HCT116 (cell line): ENCODE results near the gene PRKG2. TPM values are rescaled to one million over a fixed set of nuclear protein-coding genes. Genes with fewer than 3 reads are reported as not detected.
A peak's percentile ranks its signal among the peaks of the same experiment; 100 is the strongest.

ENCODE experiments used
- ATAC-seq: fragments of 200-7000 bp; cut with Tn5 transposase; 2 replicates; pipeline ENCODE4 v1.9.1; 2020; ENCODE audit warnings: mild to moderate bottlenecking, moderate library complexity
- BruUV-seq: library from RNA; stranded (reverse); fragments of 400-500 nt; replicated peaks from 2 replicates; lab custom pipeline; 2021; lab: Mats Ljungman, UMichigan
- CTCF ChIA-PET: fragments of 300-600 bp; sonication (Branson Sonifier 250); formaldehyde crosslinking; loops from one replicate; lab custom pipeline; 2021; ENCODE audit warnings: antibody characterized with exemption; lab: Charles Lee
- POLR2A ChIA-PET: fragments of 300-600, 350-600 bp; sonication (Branson Sonifier 250); formaldehyde crosslinking; loops from one replicate; lab custom pipeline; 2021; ENCODE audit warnings: antibody characterized with exemption; lab: Charles Lee
- RAD21 ChIA-PET, 2 experiments: fragments of 300-600 bp; sonication (Branson Sonifier 250); formaldehyde crosslinking; loops; one replicate each; lab custom pipeline; 2023; ENCODE audit warnings: low total read pairs in 2 of 2; ENCODE audit not compliant: uncharacterized antibody in 2 of 2, unreplicated experiment in 2 of 2, low non-redundant PET in 1 of 2; lab: Charles Lee
- DNase-seq: peaks from one replicate; pipeline ENCODE4 v3.0.0-alpha.2; 2010; ENCODE audit warnings: low read depth, low spot score
- H2AFZ ChIP-seq: fragments of 200-600 bp; shearing (Covaris generic), sonication (generic); 2 replicates; pipeline ENCODE4 v1.6.1; 2017; ENCODE audit warnings: low read depth, mixed run types, mixed read lengths, antibody characterized with exemption, low read length; ENCODE audit not compliant: poor library complexity, severe bottlenecking
- H3K27ac ChIP-seq: 2 replicates; pipeline ENCODE4 v1.5.1; 2012; ENCODE audit warnings: low read depth, low read length
- H3K27me3 ChIP-seq: fragments of 200-600 bp; sonication (generic); 2 replicates; pipeline ENCODE4 v1.6.1; 2016; ENCODE audit warnings: mixed run types, low read length, mixed read lengths; ENCODE audit not compliant: insufficient read depth
- H3K36me3 ChIP-seq, 2 experiments: fragments of 200-500 bp in 1 of 2; fragments of 200-600 bp in 1 of 2; sonication (Bioruptor generic) in 1 of 2; sonication (generic) in 1 of 2; 2 replicates each; pipeline versions ENCODE4 v1.5.1 to v1.6.1; 2014 to 2016; ENCODE audit warnings: low read length in 2 of 2, inconsistent platforms in 1 of 2, mixed read lengths in 1 of 2, mixed run types in 1 of 2; ENCODE audit not compliant: insufficient read depth in 2 of 2, control insufficient read depth in 1 of 2
- H3K4me1 ChIP-seq, 2 experiments: fragments of 200-600 bp in 1 of 2; sonication (generic) in 1 of 2; 2 replicates each; pipeline versions ENCODE4 v1.5.1 to v1.6.1; 2012 to 2017; ENCODE audit warnings: low read length in 2 of 2, inconsistent platforms in 1 of 2, mild to moderate bottlenecking in 1 of 2, mixed read lengths in 1 of 2, mixed run types in 1 of 2, moderate library complexity in 1 of 2; ENCODE audit not compliant: insufficient read depth in 2 of 2, control insufficient read depth in 1 of 2
- H3K4me2 ChIP-seq: fragments of 200-600 bp; sonication (generic); 2 replicates; pipeline ENCODE4 v1.6.1; 2017; ENCODE audit warnings: mixed run types, low read length, mixed read lengths
- H3K4me3 ChIP-seq, 2 experiments: fragments of 200-600 bp in 1 of 2; sonication (generic) in 1 of 2; replicated peaks in 1 of 2; 2 replicates each; pipeline ENCODE4 v1.5.1; 2011 to 2016; ENCODE audit warnings: low read length in 2 of 2, control low read depth in 1 of 2, low read depth in 1 of 2, mild to moderate bottlenecking in 1 of 2, mixed read lengths in 1 of 2, mixed run types in 1 of 2
- H3K79me2 ChIP-seq: fragments of 200-600 bp; sonication (generic); 2 replicates; pipeline ENCODE4 v1.6.1; 2017; ENCODE audit warnings: mild to moderate bottlenecking, mixed run types, low read length, moderate library complexity, mixed read lengths; ENCODE audit not compliant: insufficient read depth
- H3K9ac ChIP-seq: fragments of 200-600 bp; sonication (generic); 2 replicates; pipeline ENCODE4 v1.6.1; 2016; ENCODE audit warnings: low read length, mixed read lengths
- H3K9me2 ChIP-seq: fragments of 200-600 bp; sonication (generic), shearing (Covaris generic); 2 replicates; pipeline ENCODE4 v1.6.1; 2017; ENCODE audit warnings: mixed run types, mild to moderate bottlenecking, moderate library complexity; ENCODE audit not compliant: insufficient read depth
- H3K9me3 ChIP-seq, 2 experiments: fragments of 200-500 bp in 1 of 2; fragments of 200-600 bp in 1 of 2; sonication (Bioruptor generic) in 1 of 2; sonication (generic) in 1 of 2; 2 replicates each; pipeline ENCODE4 v1.6.1; 2014 to 2017; ENCODE audit warnings: low read length in 2 of 2, mixed read lengths in 2 of 2, inconsistent platforms in 1 of 2, low read depth in 1 of 2, mild to moderate bottlenecking in 1 of 2, mixed run types in 1 of 2, moderate library complexity in 1 of 2; ENCODE audit not compliant: control insufficient read depth in 1 of 2, insufficient read depth in 1 of 2
- H4K20me1 ChIP-seq: fragments of 200-600 bp; sonication (generic), shearing (Covaris generic); 2 replicates; pipeline ENCODE4 v1.6.1; 2017; ENCODE audit warnings: mixed run types, mild to moderate bottlenecking, moderate library complexity; ENCODE audit not compliant: insufficient read depth
- CEBPB ChIP-seq: IDR thresholded peaks from 2 replicates; pipeline ENCODE4 v1.6.1; 2012; ENCODE audit warnings: low read depth
- RAD21 ChIP-seq: IDR thresholded peaks from 2 replicates; pipeline ENCODE4 v1.6.1; 2012; ENCODE audit warnings: low read depth, mild to moderate bottlenecking
- SP1 ChIP-seq: IDR thresholded peaks from 2 replicates; pipeline ENCODE4 v1.6.1; 2012; ENCODE audit warnings: low read depth
- intact Hi-C: fragments of 100-400 bp; cut with micrococcal nuclease; formaldehyde crosslinking; loops from 2 replicates; pipeline ENCODE4 v1.10.0; 2022
- total RNA-seq: library from RNA; stranded (reverse); gene quantifications from one replicate; pipeline ENCODE4 v1.2.1, GENCODE V29; 2021; ENCODE audit not compliant: unreplicated experiment
- TF ChIP-seq, protein P1 (sequence below): IDR thresholded peaks from 2 replicates; pipeline ENCODE4 v1.6.1; 2011; ENCODE audit warnings: mild to moderate bottlenecking, low read length, moderate library complexity; ENCODE audit not compliant: insufficient replicate concordance; ENCODE audit errors: extremely low read depth
- TF ChIP-seq, protein P2 (sequence below), 3 experiments: fragments of 200-600 bp in 1 of 3; sonication (generic) in 1 of 3; IDR thresholded peaks in 2 of 3; conservative IDR thresholded peaks in 1 of 3; 2 replicates each; pipeline ENCODE4 v1.5.1; 2012 to 2017; ENCODE audit warnings: low read depth in 2 of 3, low read length in 2 of 3, antibody characterized with exemption in 1 of 3, borderline replicate concordance in 1 of 3, control low read depth in 1 of 3, mild to moderate bottlenecking in 1 of 3, mixed read lengths in 1 of 3, mixed run types in 1 of 3, moderate library complexity in 1 of 3; ENCODE audit not compliant: insufficient read depth in 1 of 3

The PRKG2 gene
- total RNA-seq, 1 experiment from 2014 or later: 2.1 TPM

- TF ChIP-seq, protein P1, sequence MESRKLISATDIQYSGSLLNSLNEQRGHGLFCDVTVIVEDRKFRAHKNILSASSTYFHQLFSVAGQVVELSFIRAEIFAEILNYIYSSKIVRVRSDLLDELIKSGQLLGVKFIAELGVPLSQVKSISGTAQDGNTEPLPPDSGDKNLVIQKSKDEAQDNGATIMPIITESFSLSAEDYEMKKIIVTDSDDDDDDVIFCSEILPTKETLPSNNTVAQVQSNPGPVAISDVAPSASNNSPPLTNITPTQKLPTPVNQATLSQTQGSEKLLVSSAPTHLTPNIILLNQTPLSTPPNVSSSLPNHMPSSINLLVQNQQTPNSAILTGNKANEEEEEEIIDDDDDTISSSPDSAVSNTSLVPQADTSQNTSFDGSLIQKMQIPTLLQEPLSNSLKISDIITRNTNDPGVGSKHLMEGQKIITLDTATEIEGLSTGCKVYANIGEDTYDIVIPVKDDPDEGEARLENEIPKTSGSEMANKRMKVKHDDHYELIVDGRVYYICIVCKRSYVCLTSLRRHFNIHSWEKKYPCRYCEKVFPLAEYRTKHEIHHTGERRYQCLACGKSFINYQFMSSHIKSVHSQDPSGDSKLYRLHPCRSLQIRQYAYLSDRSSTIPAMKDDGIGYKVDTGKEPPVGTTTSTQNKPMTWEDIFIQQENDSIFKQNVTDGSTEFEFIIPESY: no peak
- TF ChIP-seq CEBPB: no peak
These were observed at the start of gene PRKG2 (continued) for GRCh38 chr4:81214881-81215868.

GRCh38 chr4:81260443-81261101, 45.5 kb upstream of the PRKG2 start:
- ChIA-PET CTCF (interaction anchor here (0.9 to 2.3 kb wide), 5 partner anchors 9 to 191 kb away, joined by 3 to 18 read pairs (median 5); no protein-coding TSS in a partner anchor), POLR2A (no interaction called here), RAD21 (no interaction called here)
- H3K9ac ChIP-seq: no peak overlapping the region
- peak overlapping the region; percentile 17 for H2AFZ ChIP-seq
- no peaks in the 10 kb centered on the region for H3K79me2 ChIP-seq
- TF ChIP-seq RAD21 (peak; percentile 40), SP1 (no peak)
- TF ChIP-seq, protein P2, sequence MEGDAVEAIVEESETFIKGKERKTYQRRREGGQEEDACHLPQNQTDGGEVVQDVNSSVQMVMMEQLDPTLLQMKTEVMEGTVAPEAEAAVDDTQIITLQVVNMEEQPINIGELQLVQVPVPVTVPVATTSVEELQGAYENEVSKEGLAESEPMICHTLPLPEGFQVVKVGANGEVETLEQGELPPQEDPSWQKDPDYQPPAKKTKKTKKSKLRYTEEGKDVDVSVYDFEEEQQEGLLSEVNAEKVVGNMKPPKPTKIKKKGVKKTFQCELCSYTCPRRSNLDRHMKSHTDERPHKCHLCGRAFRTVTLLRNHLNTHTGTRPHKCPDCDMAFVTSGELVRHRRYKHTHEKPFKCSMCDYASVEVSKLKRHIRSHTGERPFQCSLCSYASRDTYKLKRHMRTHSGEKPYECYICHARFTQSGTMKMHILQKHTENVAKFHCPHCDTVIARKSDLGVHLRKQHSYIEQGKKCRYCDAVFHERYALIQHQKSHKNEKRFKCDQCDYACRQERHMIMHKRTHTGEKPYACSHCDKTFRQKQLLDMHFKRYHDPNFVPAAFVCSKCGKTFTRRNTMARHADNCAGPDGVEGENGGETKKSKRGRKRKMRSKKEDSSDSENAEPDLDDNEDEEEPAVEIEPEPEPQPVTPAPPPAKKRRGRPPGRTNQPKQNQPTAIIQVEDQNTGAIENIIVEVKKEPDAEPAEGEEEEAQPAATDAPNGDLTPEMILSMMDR (IDR thresholded peaks at IDR 0.05 in 2 of 3, conservative IDR thresholded peaks at IDR 0.05 in 1 of 3; ENCODE audit: borderline replicate concordance in 1 of 3, insufficient read depth in 1 of 3, low read depth in 2 of 3, low read length in 2 of 3): peak; percentile 17 to 63 (median 56); a peak in 5 of 6 replicates
- no peaks in the 10 kb centered on the region for H3K9me2 ChIP-seq
- no TSS peak for BruUV-seq
- H3K36me3 ChIP-seq: no peaks in the 10 kb centered on the region
- peak; percentile 62 for ATAC-seq
- no peaks in the 10 kb centered on the region for H3K4me1 ChIP-seq
- no peak overlapping the region for H3K4me2 ChIP-seq
- H3K4me3 ChIP-seq: no peak overlapping the region
- H3K27me3 ChIP-seq: no peaks in the 10 kb centered on the region
- H3K27ac ChIP-seq: no peak overlapping the region
- DNase-seq: no peak
- H3K9me3 ChIP-seq: no peaks in the 10 kb centered on the region
- intact Hi-C loops: loop anchor here (1.0 kb wide), 1 partner anchor 191 kb away; no protein-coding TSS in a partner anchor
- no peaks in the 10 kb centered on the region for H4K20me1 ChIP-seq
